B cell (primary cell): ENCODE measurements around the gene DMXL1.

Experiments
- EZH2 ChIP-seq: IDR thresholded peaks from 2 replicates; pipeline ENCODE4 v1.6.1; 2012; ENCODE audit warnings: borderline replicate concordance, low read depth, mild to moderate bottlenecking, moderate library complexity, low read length; ENCODE audit not compliant: insufficient read depth, poor library complexity, severe bottlenecking
- TF ChIP-seq, protein P1 (sequence below): fragments of 200-600 bp; IDR thresholded peaks from one replicate; pipeline ENCODE4 v1.8.0; 2022; ENCODE audit warnings: antibody characterized with exemption, mild to moderate bottlenecking

DNA sequence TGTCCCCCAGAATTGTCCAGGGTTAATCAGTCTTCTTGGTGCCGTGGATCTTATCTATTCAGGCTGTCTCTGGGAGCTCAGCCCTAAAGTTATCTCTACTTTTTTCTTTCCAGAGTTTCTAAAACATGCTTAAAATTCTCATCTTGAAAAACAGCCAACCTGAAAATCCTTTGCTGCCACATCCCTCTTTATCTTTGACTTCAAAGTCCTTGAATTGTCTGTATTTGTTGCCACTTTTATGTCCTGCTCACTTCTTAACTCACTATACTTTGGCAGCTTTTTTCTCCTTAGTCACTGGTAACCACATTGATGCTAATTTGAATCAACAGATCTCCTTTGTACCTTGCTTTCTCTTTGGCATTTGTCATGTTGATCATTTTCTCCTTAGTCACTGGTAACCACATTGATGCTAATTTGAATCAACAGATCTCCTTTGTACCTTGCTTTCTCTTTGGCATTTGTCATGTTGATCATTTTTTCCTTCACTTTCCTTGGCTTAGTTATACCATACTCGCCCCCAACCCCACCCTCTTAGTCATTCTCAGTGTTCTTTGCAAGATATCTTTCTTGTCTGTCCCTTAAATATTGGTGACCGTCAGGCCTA, 8.5 kb downstream of the DMXL1 start:
- TF ChIP-seq, protein P1, sequence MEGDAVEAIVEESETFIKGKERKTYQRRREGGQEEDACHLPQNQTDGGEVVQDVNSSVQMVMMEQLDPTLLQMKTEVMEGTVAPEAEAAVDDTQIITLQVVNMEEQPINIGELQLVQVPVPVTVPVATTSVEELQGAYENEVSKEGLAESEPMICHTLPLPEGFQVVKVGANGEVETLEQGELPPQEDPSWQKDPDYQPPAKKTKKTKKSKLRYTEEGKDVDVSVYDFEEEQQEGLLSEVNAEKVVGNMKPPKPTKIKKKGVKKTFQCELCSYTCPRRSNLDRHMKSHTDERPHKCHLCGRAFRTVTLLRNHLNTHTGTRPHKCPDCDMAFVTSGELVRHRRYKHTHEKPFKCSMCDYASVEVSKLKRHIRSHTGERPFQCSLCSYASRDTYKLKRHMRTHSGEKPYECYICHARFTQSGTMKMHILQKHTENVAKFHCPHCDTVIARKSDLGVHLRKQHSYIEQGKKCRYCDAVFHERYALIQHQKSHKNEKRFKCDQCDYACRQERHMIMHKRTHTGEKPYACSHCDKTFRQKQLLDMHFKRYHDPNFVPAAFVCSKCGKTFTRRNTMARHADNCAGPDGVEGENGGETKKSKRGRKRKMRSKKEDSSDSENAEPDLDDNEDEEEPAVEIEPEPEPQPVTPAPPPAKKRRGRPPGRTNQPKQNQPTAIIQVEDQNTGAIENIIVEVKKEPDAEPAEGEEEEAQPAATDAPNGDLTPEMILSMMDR: no peak
- no peak for TF ChIP-seq EZH2
